DND-41 (cell line): ENCODE results near the gene TRIM45.

Experiments used
- CTCF ChIP-seq: IDR thresholded peaks from 2 replicates; pipeline ENCODE4 v1.5.1; 2012; ENCODE audit warnings: borderline replicate concordance, low read length, moderate library complexity, mild to moderate bottlenecking; ENCODE audit not compliant: poor library complexity, severe bottlenecking; ENCODE audit errors: extremely low read depth
- EZH2 ChIP-seq: IDR thresholded peaks from 3 replicates; pipeline ENCODE4 v1.6.1; 2012; ENCODE audit warnings: borderline replicate concordance, low read depth, mild to moderate bottlenecking, moderate library complexity, low read length, inconsistent platforms; ENCODE audit not compliant: severe bottlenecking

GRCh38 chr1:117077267-117077666, 44.3 kb downstream of the TRIM45 start:
- no peak for TF ChIP-seq CTCF
- TF ChIP-seq EZH2: no peak
